ENCODE measurements around the gene P2RY10. TPM values are rescaled to one million over a fixed set of nuclear protein-coding genes. Genes with fewer than 3 reads are reported as not detected.

The P2RY10 gene
- total and polyA plus RNA-seq, 2 donors (not counting 3 experiments of a cell fraction or from before 2014, with no cell fraction given): not detected

- no peak overlapping the region for H3K4me3 ChIP-seq (replicated peaks in 1 of 3; ENCODE audit: insufficient read depth in 1 of 3, low read depth in 1 of 3, low read length in 3 of 3)
- no peak overlapping the region for H2AFZ ChIP-seq (ENCODE audit: low read depth, low read length)
- intact Hi-C loops (cut with micrococcal nuclease) (no loop called here), dilution Hi-C loops (cut with MboI; ENCODE audit: extremely low pct_ligation_motif_present, low sequenced_read_pairs) (no loop called here)
- no peaks in the 10 kb centered on the region for H3K9me1 ChIP-seq (replicated peaks; ENCODE audit: control insufficient read depth, extremely low read depth, insufficient read depth, low read length)
- no TSS peak for BruUV-seq (replicated peaks)
- no peaks in the 10 kb centered on the region for H3K4me1 ChIP-seq (ENCODE audit: control insufficient read depth, extremely low read depth, insufficient read depth, low read length)
- TF ChIP-seq MYC (IDR thresholded peaks at IDR 0.05; ENCODE audit: low read depth, low read length): no peak
- TF ChIP-seq MAX (IDR thresholded peaks at IDR 0.05; ENCODE audit: insufficient read depth, insufficient read length): no peak
- DNase-seq (ENCODE audit: low read depth, low spot score) (no peak), FAIRE-seq (no peak)
- H3K79me2 ChIP-seq (ENCODE audit: control insufficient read depth, insufficient read depth, low read length): no peaks in the 10 kb centered on the region
- POLR2A ChIA-PET: no interaction called here
- no peak overlapping the region for H3K4me2 ChIP-seq (ENCODE audit: insufficient read depth, low read length)
- H3K27ac ChIP-seq (ENCODE audit: insufficient read depth, low read depth, low read length): no peak overlapping the region
- CTCF ChIA-PET: no interaction called here
- no peak overlapping the region for H3K9ac ChIP-seq (replicated peaks; ENCODE audit: extremely low read depth, insufficient read depth, low read length)
- H3K27me3 ChIP-seq (ENCODE audit: control insufficient read depth in 2 of 2, insufficient read depth in 2 of 2, low read length in 2 of 2): no peaks in the 10 kb centered on the region
- H3K9me3 ChIP-seq (replicated peaks; ENCODE audit: control insufficient read depth, insufficient read depth, low read length): no peaks in the 10 kb centered on the region
- H4K20me1 ChIP-seq (replicated peaks; ENCODE audit: control insufficient read depth, extremely low read depth, insufficient read depth, low read length): no peaks in the 10 kb centered on the region
- no peaks in the 10 kb centered on the region for H3K36me3 ChIP-seq (ENCODE audit: control insufficient read depth in 2 of 2, extremely low read depth in 1 of 2, insufficient read depth in 2 of 2, low read length in 2 of 2)
These were observed 15.7 kb downstream of the P2RY10 start for GRCh38 chrX:78960888-78961287.

DNA sequence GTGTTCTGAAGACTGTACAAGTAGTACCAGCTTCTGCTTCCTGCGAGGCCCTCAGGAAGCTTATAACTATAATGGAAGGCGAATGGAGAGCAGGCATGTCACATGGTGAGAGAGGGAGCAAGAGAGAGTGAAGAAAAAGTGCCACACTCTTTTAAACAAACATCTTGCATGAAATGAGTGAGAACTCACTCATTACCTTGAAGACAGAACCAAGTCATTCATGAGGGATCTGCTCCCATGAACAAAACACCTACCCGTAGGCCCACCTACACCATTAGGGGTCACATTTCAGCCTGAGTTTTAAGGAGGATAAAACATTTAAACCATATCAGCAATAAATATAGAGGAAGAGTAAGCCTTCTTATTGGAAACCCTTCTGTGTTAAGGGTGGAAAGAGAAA lies 19.4 kb downstream of the P2RY10 start:
- no peaks in the 10 kb centered on the region for H3K9me3 ChIP-seq (replicated peaks; ENCODE audit: control insufficient read depth, insufficient read depth, low read length)

More for the DNA sequence above, 19.4 kb downstream of the P2RY10 start:
- DNase-seq (ENCODE audit: low read depth, low spot score): no peak
- CTCF ChIA-PET: no interaction called here
- no TSS peak for BruUV-seq (replicated peaks)
- Histone ChIP-seq H3K27me3 (ENCODE audit: control insufficient read depth in 2 of 2, insufficient read depth in 2 of 2, low read length in 2 of 2) (no peaks in the 10 kb centered on the region), H3K27ac (ENCODE audit: insufficient read depth, low read depth, low read length) (no peak overlapping the region), H3K4me1 (ENCODE audit: control insufficient read depth, extremely low read depth, insufficient read depth, low read length) (no peaks in the 10 kb centered on the region), H4K20me1 (replicated peaks; ENCODE audit: control insufficient read depth, extremely low read depth, insufficient read depth, low read length) (no peaks in the 10 kb centered on the region), H3K9ac (replicated peaks; ENCODE audit: extremely low read depth, insufficient read depth, low read length) (no peak overlapping the region), H3K4me3 (replicated peaks in 1 of 3; ENCODE audit: insufficient read depth in 1 of 3, low read depth in 1 of 3, low read length in 3 of 3) (no peak overlapping the region), H3K4me2 (ENCODE audit: insufficient read depth, low read length) (no peak overlapping the region), H3K79me2 (ENCODE audit: control insufficient read depth, insufficient read depth, low read length) (no peaks in the 10 kb centered on the region), H2AFZ (ENCODE audit: low read depth, low read length) (no peak overlapping the region), H3K9me1 (replicated peaks; ENCODE audit: control insufficient read depth, extremely low read depth, insufficient read depth, low read length) (no peaks in the 10 kb centered on the region), H3K36me3 (ENCODE audit: control insufficient read depth in 2 of 2, extremely low read depth in 1 of 2, insufficient read depth in 2 of 2, low read length in 2 of 2) (no peaks in the 10 kb centered on the region)
- TF ChIP-seq GATA2 (IDR thresholded peaks at IDR 0.05; ENCODE audit: insufficient read depth, insufficient read length, low read depth, low read length) (no peak), CTCF (IDR thresholded peaks at IDR 0.05; ENCODE audit: extremely low read depth in 1 of 2, insufficient read depth in 1 of 2, low read depth in 1 of 2, low read length in 2 of 2) (no peak), POLR2A (IDR thresholded peaks at IDR 0.05; ENCODE audit: low read depth, low read length) (no peak), MYC (IDR thresholded peaks at IDR 0.05; ENCODE audit: low read depth, low read length) (no peak), EZH2 (IDR thresholded peaks at IDR 0.05; ENCODE audit: borderline replicate concordance, low read depth, low read length, severe bottlenecking) (no peak), JUN (IDR thresholded peaks at IDR 0.05; ENCODE audit: borderline replicate concordance, insufficient read depth, insufficient read length, low read depth) (no peak), FOS (IDR thresholded peaks at IDR 0.05; ENCODE audit: borderline replicate concordance, insufficient read depth, low read length) (no peak), POLR2AphosphoS5 (IDR thresholded peaks at IDR 0.05; ENCODE audit: insufficient read depth, low read depth, low read length) (no peak), MAX (IDR thresholded peaks at IDR 0.05; ENCODE audit: insufficient read depth, insufficient read length) (no peak)
- intact Hi-C loops (cut with micrococcal nuclease) (no loop called here), dilution Hi-C loops (cut with MboI; ENCODE audit: extremely low pct_ligation_motif_present, low sequenced_read_pairs) (no loop called here)
- no peak for FAIRE-seq
- POLR2A ChIA-PET: no interaction called here

Data from endothelial cell of umbilical vein (primary cell).